Right lobe of liver (tissue), 4 donors: ENCODE measurements around the gene ABCC9.

Experiments
- CTCF ChIP-seq, 4 donors: fragments of 200-600 bp in 3 of 4; fragments of 450-650 bp in 1 of 4; IDR thresholded peaks; one replicate each; pipeline versions ENCODE4 v1.5.1 to v1.8.0; 2016 to 2022; ENCODE audit warnings: antibody characterized with exemption in 4 of 4, mild to moderate bottlenecking in 2 of 4
- POLR2A ChIP-seq: fragments of 450-650 bp; IDR thresholded peaks from one replicate; pipeline ENCODE4 v1.6.1; 2017; ENCODE audit warnings: antibody characterized with exemption, mild to moderate bottlenecking
- donor health status: DM: no; HTN: no; CAD: no.
- donor health status: DM: no; HTN: no; CAD: no.
- donor health status: DM: no; HTN: yes; CAD: no.

- TF ChIP-seq CTCF (IDR thresholded peaks at IDR 0.05) (no peak), POLR2A (no peak)
Observed at GRCh38 chr12:21850419-21850818, 90.8 kb downstream of the ABCC9 start.
